ENCODE results near the gene GNAL. TPM values are rescaled to one million over a fixed set of nuclear protein-coding genes. Genes with fewer than 3 reads are reported as not detected.

Gene GNAL
- total RNA-seq, 1 experiment from 2014 or later: 24.0 TPM

GRCh38 chr18:11873670-11874340 lies 184.7 kb downstream of the GNAL start:
- Histone ChIP-seq H3K79me1 (ENCODE audit: insufficient read depth, low read depth, low read length, poor library complexity, severe bottlenecking) (no peaks in the 10 kb centered on the region), H3K27me3 (ENCODE audit: insufficient read depth, low read length) (no peaks in the 10 kb centered on the region), H3K23me2 (ENCODE audit: insufficient read length, low read depth, low read length, poor library complexity, severe bottlenecking) (no peaks in the 10 kb centered on the region), H3K18ac (ENCODE audit: insufficient read length, low read depth, low read length) (no peak overlapping the region), H4K20me1 (ENCODE audit: control insufficient read depth, insufficient read depth, insufficient read length) (no peaks in the 10 kb centered on the region), H3K23ac (ENCODE audit: insufficient read length, low read depth, low read length) (no peak overlapping the region), H3K27ac (ENCODE audit: insufficient read length, low read depth, low read length) (no peak overlapping the region), H3K79me2 (ENCODE audit: insufficient read depth, low read length) (no peaks in the 10 kb centered on the region), H2BK5ac (ENCODE audit: insufficient read length, low read length) (no peak overlapping the region), H4K5ac (ENCODE audit: insufficient read length, low read depth, low read length) (no peak overlapping the region), H3K9me3 (ENCODE audit: control insufficient read depth, low read depth, low read length) (no peaks in the 10 kb centered on the region), H2BK120ac (ENCODE audit: low read depth, low read length, poor library complexity, severe bottlenecking) (no peak overlapping the region), H3K56ac (ENCODE audit: insufficient read length, low read depth, low read length) (no peak overlapping the region), H4K91ac (ENCODE audit: insufficient read length, low read depth, low read length) (no peak overlapping the region), H3K4me1 (ENCODE audit: insufficient read depth, low read length) (peaks cover 2% of the 10 kb centered on the region; the same call in 1 of the 2 replicates), H3K4me2 (ENCODE audit: insufficient read depth, insufficient read length, low read length) (no peak overlapping the region), H3K9ac (ENCODE audit: extremely low read depth, insufficient read length, low read length) (no peak overlapping the region), H3K4ac (ENCODE audit: low read depth, low read length) (no peak overlapping the region), H2AFZ (ENCODE audit: low read length) (no peak overlapping the region), H2BK12ac (ENCODE audit: insufficient read length, low read depth, low read length) (no peak overlapping the region), H4K8ac (replicated peaks; ENCODE audit: insufficient read length, low read depth, low read length) (no peak overlapping the region), H2BK20ac (ENCODE audit: low read depth, low read length, poor library complexity, severe bottlenecking) (no peak overlapping the region), H2BK15ac (ENCODE audit: low read depth, low read length) (no peak overlapping the region), H2AK5ac (ENCODE audit: insufficient read length, low read length) (no peak overlapping the region), H3T11ph (ENCODE audit: low read length) (no peak overlapping the region), H3K14ac (ENCODE audit: insufficient read depth, low read length) (no peak overlapping the region)
- H3K4me3 Mint-ChIP-seq: no peak overlapping the region
- WGBS (ENCODE audit: extremely low coverage, insufficient read length, low lambda C conversion rate): no CpG with 5 or more reads among the region's 15 CpGs
- peaks cover 24 to 56% (median 36%) of the 10 kb centered on the region in 3 experiments for H3K36me3 Mint-ChIP-seq (ENCODE audit: insufficient read depth in 1 of 3, low read depth in 3 of 3)
- peaks cover 9 to 11% of the 10 kb centered on the region in 2 experiments for H3K4me1 Mint-ChIP-seq
- DNase-seq: no peak
- no peaks in the 10 kb centered on the region for H3K27me3 Mint-ChIP-seq (ENCODE audit: low read depth)
- TF ChIP-seq CTCF (conservative IDR thresholded peaks at IDR 0.05): no peak
- H3K27ac Mint-ChIP-seq: no peak overlapping the region
- H3K9me3 Mint-ChIP-seq: peaks cover 3% of the 10 kb centered on the region in 2 experiments; a peak in 3 of 5 replicates
